Fibroblast of lung (primary cell): ENCODE measurements around the gene C12orf76.

Source experiments
- EZH2 ChIP-seq: IDR thresholded peaks from 2 replicates; pipeline ENCODE4 v1.5.1; 2012; ENCODE audit warnings: low read length, control low read depth, mild to moderate bottlenecking; ENCODE audit errors: missing control alignments
- TF ChIP-seq, protein P1 (sequence below), 2 donors: IDR thresholded peaks in 1 of 2; conservative IDR thresholded peaks in 1 of 2; 1 replicate in 1 of 2; 2 replicates in 1 of 2; pipeline ENCODE4 v1.5.1; 2011 to 2012; ENCODE audit warnings: low read length in 2 of 2, control low read depth in 1 of 2, inconsistent platforms in 1 of 2, low read depth in 1 of 2, mild to moderate bottlenecking in 1 of 2

DNA sequence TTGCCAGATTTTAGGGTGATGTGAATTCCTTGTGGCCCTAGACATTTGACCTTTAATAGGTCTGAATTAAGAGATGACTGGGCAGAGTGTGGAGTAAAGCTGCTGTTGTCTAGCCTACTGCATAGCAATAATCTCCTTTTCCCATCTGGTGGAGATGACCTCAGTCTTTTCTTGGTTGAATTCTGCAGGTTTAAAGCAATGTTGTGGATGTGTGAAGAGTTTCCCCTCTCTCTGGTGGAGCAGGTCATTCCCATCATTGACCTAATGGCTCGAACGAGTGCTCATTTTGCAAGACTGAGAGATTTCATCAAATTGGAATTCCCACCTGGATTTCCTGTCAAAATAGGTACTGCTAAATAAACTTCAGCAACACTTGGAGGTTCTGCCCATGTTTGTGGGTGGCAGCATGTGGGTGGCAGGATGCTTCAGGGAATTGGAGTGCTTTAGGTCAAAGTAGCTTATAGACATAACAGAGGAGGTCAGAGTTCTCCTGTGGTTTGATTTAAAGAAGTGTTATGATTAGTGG is 19.0 kb downstream of the C12orf76 start:
- TF ChIP-seq, protein P1, sequence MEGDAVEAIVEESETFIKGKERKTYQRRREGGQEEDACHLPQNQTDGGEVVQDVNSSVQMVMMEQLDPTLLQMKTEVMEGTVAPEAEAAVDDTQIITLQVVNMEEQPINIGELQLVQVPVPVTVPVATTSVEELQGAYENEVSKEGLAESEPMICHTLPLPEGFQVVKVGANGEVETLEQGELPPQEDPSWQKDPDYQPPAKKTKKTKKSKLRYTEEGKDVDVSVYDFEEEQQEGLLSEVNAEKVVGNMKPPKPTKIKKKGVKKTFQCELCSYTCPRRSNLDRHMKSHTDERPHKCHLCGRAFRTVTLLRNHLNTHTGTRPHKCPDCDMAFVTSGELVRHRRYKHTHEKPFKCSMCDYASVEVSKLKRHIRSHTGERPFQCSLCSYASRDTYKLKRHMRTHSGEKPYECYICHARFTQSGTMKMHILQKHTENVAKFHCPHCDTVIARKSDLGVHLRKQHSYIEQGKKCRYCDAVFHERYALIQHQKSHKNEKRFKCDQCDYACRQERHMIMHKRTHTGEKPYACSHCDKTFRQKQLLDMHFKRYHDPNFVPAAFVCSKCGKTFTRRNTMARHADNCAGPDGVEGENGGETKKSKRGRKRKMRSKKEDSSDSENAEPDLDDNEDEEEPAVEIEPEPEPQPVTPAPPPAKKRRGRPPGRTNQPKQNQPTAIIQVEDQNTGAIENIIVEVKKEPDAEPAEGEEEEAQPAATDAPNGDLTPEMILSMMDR (conservative IDR thresholded peaks at IDR 0.05 in 1 of 2, IDR thresholded peaks at IDR 0.05 in 1 of 2; ENCODE audit: low read depth in 1 of 2, low read length in 2 of 2): no peak
- no peak for TF ChIP-seq EZH2
